H1 (cell line): ENCODE results near the gene WASHC4. TPM values are rescaled to one million over a fixed set of nuclear protein-coding genes. Genes with fewer than 3 reads are reported as not detected.

Source experiments
- EZH2 ChIP-seq: fragments of 200-600 bp; sonication (generic); IDR thresholded peaks from 2 replicates; pipeline ENCODE4 v1.7.1; 2012; ENCODE audit warnings: low read depth, mild to moderate bottlenecking, moderate library complexity, low read length, inconsistent platforms; ENCODE audit not compliant: severe bottlenecking
- polyA plus RNA-seq, 7 experiments: library from polyadenylated mRNA; depleted of rRNA in 3 of 7; stranded (reverse) in 5 of 7; unstranded in 2 of 7; fragments of >200 nt in 5 of 7; fragments of 200-250 nt in 2 of 7; gene quantifications; 1 replicate in 5 of 7; 2 replicates in 1 of 7; 4 replicates in 1 of 7; pipeline versions ENCODE4 v1.2.1 to v1.2.3, GENCODE V29; 2011 to 2013; ENCODE audit warnings: missing spikeins in 2 of 7, mixed read lengths in 2 of 7
- total RNA-seq: library from RNA; stranded (reverse); fragmentation: NEBNext Ultra II Directional; extraction: Animal tissue kit (Norgen Biotek cat#: 25700); gene quantifications from 2 replicates; pipeline ENCODE4 v1.2.1, GENCODE V29; 2021

WASHC4 gene
- total and polyA plus RNA-seq, 2 of the 8 experiments (the other 6 are each of a cell fraction or from before 2014, with no cell fraction given), result 13.0 to 38.5 TPM

DNA sequence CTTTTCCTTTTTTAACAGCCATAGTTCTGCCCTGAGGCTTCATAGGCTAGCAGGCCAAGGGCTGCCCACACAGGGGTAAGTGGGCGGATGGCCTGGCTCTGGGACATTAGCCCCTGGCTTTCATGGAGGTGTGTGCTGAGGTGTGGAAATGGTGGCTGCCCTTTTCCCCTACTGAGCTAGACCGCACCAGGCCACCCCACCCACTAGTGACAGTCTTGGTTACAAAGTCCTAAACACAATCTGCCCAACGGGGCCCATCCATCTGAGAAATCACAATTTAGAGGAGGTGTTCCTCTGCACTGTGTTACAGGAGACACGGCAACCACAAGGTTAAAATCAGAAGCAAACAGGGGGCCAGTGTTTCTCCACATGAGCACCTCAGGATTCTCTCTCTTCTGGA, 92.9 kb downstream of the WASHC4 start (continued):
- no peak for TF ChIP-seq EZH2
